ENCODE results near the gene PPARG. TPM values are rescaled to one million over a fixed set of nuclear protein-coding genes. Genes with fewer than 3 reads are reported as not detected.

Gene PPARG
- total RNA-seq, 1 donor from 2014 or later: not detected

GRCh38 chr3:12400616-12401194 is 111.8 kb downstream of the PPARG start:
- Mint-ChIP-seq H3K36me3 (ENCODE audit: low read depth) (no peaks in the 10 kb centered on the region), H3K4me3 (no peak overlapping the region), H3K4me1 (peaks cover 10% of the 10 kb centered on the region), H3K27ac (ENCODE audit: unreplicated experiment) (no peak overlapping the region), H3K27me3 (ENCODE audit: low read depth) (peaks cover 36% of the 10 kb centered on the region), H3K9me3 (no peaks in the 10 kb centered on the region)
- DNase-seq (ENCODE audit: low read depth, low spot score): no peak
- TF ChIP-seq CTCF (conservative IDR thresholded peaks at IDR 0.05): no peak

GRCh38 chr3:12401208-12401607 is 112.3 kb downstream of the PPARG start:
- H3K4me1 Mint-ChIP-seq: peaks cover 15% of the 10 kb centered on the region
- peaks cover 36% of the 10 kb centered on the region for H3K27me3 Mint-ChIP-seq (ENCODE audit: low read depth)
- no peak for DNase-seq (ENCODE audit: low read depth, low spot score)
- TF ChIP-seq CTCF (conservative IDR thresholded peaks at IDR 0.05): no peak
- H3K9me3 Mint-ChIP-seq: no peaks in the 10 kb centered on the region
- H3K27ac Mint-ChIP-seq (ENCODE audit: unreplicated experiment): no peak overlapping the region
- no peaks in the 10 kb centered on the region for H3K36me3 Mint-ChIP-seq (ENCODE audit: low read depth)
- no peak overlapping the region for H3K4me3 Mint-ChIP-seq

GRCh38 chr3:12405432-12406272 is 116.8 kb downstream of the PPARG start:
- H3K27me3 Mint-ChIP-seq (ENCODE audit: low read depth): peaks cover 17% of the 10 kb centered on the region
- H3K9me3 Mint-ChIP-seq: no peaks in the 10 kb centered on the region
- no peak overlapping the region for H3K27ac Mint-ChIP-seq (ENCODE audit: unreplicated experiment)
- H3K4me3 Mint-ChIP-seq: no peak overlapping the region
- no peak for DNase-seq (ENCODE audit: low read depth, low spot score)
- no peaks in the 10 kb centered on the region for H3K36me3 Mint-ChIP-seq (ENCODE audit: low read depth)
- no peak for TF ChIP-seq CTCF (conservative IDR thresholded peaks at IDR 0.05)
- H3K4me1 Mint-ChIP-seq: peaks cover 15% of the 10 kb centered on the region

GRCh38 chr3:12408984-12409683 is 120.3 kb downstream of the PPARG start:
- DNase-seq (ENCODE audit: low read depth, low spot score): no peak
- peaks cover 15% of the 10 kb centered on the region for H3K4me1 Mint-ChIP-seq
- no peak for TF ChIP-seq CTCF (conservative IDR thresholded peaks at IDR 0.05)
- H3K9me3 Mint-ChIP-seq: no peaks in the 10 kb centered on the region
- no peak overlapping the region for H3K27ac Mint-ChIP-seq (ENCODE audit: unreplicated experiment)
- no peaks in the 10 kb centered on the region for H3K36me3 Mint-ChIP-seq (ENCODE audit: low read depth)
- peaks cover 4% of the 10 kb centered on the region for H3K27me3 Mint-ChIP-seq (ENCODE audit: low read depth)
- H3K4me3 Mint-ChIP-seq: no peak overlapping the region

GRCh38 chr3:12409684-12410596 is 121.1 kb downstream of the PPARG start:
- Mint-ChIP-seq H3K36me3 (ENCODE audit: low read depth) (no peaks in the 10 kb centered on the region), H3K4me3 (no peak overlapping the region), H3K4me1 (peaks cover 13% of the 10 kb centered on the region), H3K27ac (ENCODE audit: unreplicated experiment) (no peak overlapping the region), H3K27me3 (ENCODE audit: low read depth) (peaks cover 5% of the 10 kb centered on the region), H3K9me3 (no peaks in the 10 kb centered on the region)
- TF ChIP-seq CTCF (conservative IDR thresholded peaks at IDR 0.05): no peak
- no peak for DNase-seq (ENCODE audit: low read depth, low spot score)
